Activated naive CD4-positive, alpha-beta T cell (primary cell): ENCODE data around the gene KRTAP5-1.

Source experiments
- DNase-seq, 4 experiments: peaks; one replicate each; lab custom pipeline; 2025; lab: John Stamatoyannopoulos, UW

KRTAP5-1 gene

DNA sequence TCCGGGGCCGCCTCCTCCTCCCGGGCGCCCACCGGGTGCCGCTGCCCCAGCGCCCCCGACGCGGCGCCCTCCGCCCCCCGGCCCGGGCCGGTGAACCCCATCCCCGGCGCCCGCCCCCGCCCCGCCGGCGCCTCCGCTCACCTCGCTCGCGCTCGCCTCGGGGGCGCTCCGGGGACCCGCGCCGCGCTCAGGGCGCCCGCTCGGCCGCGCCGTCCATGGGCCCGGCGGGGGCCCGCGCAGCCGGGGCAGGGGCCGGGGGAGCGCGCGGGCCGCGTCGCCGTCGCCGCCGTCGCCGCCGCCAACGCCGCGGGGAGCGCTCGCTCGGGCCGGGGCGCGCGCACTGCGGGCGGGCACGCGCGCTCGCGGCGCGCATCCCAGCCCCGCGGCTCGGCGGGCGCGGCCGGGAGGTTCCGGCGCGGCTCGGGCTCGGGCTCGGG is 13.3 kb downstream of the KRTAP5-1 start:
- no peak for DNase-seq

DNA sequence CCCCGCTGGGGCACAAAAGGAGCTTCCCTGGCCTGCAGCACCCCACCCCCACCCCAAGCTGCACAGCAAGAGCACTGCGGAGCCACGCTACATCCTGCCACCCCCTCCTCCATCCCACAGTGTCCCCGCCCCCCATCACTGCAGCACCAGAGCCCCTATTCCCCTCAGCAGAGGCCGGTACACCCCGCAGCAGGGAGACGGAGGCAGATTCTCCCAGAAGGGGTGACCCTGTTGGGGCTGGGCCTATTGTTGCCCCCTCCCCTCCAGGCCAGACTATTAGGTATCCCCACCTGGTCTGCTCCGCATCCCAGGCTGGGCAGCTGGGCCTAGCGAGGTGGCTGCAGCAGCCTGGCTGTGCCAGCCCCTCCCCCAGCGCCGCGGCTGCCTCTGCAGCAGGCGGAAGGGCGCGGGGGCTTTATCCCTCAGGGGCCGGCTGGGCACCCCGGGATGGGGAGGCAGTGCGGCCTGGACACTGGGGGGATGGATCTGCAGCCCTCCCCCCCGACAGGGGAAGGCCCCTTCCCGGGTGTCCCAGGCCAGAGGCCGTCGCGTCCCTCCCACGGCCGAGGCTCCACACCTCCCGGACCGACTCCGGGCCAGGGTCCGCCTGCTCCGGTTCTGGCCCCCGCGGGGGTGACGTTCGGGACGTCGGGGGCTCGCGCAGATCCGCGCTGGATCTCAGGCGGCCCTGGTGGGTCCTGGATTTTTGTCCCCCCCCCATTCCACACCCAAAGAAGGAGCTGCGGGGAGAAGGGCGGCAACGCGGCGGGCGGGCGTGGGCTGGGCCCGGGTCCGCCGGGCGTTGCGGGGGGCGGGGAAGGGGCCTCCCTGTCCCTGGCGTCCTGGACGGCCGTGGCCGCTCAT is 14.0 kb downstream of the KRTAP5-1 start:
- DNase-seq = peak in 1 of 4 experiments; percentile 49

DNA sequence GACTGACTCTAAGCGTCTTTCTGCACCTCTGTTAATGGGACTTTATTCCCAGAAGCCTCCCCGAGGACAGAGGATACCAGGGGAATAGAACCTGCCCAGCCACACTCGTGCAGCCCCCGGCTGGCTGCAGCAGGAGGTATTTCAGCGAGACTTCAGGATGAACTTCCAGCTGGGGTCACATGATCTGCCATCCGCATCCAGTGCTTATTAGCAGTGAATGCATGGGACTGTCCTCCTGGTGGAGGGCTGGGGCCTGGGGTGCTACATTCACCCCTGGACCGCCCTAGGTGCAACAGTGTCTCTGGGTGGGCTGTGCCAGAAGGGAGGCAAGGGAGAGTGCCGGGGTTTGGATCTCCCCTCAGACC is 14.6 kb downstream of the KRTAP5-1 start:
- no peak for DNase-seq

DNA sequence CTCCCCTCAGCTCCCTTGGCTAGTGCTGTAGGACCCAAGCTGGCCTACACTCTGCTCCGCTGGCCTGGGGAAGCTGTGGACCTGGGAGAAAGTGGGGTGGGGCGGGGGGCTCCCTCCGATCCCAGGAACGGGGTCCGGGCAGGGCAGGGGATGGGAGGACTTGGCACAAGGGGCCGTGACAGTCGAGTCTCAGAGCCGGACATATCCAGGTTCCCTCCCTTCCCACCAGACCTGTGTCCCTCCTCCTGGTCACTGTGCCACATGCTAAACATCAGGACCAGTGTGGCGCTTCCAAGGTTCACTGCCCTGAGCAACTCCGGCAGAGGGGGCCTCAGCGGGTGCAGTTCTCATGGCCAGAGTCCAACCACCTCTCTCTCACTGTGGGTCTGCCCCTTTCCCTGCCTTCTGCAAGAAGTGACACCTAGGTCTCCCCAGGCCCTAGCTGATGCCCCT is 15.1 kb downstream of the KRTAP5-1 start:
- no peak for DNase-seq

DNA sequence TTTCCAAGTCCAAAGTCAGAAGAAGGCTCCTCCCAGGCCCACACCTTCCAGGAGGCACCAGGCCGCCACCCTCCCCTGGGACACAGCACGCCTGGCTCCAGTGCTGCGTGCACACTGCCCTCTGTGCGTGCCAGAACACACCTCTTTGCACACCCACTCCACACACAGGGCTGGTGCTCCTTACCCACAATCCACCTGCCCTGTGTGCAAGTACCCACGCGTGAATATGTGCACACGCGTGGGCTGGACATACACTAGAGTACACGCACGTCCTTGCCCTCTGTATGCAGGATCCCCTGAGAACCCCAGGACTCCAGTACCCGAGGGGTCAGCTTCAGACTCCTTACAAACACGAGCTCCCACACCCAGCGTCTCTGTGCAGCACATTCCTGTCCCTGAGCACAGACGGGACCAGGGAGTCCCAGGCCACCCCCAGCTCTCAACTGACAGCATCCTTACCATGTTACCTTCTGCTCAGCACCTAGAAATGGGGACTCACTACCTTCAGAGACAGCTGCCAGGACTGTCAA is 15.8 kb downstream of the KRTAP5-1 start:
- no peak for DNase-seq

- DNase-seq = no peak
Observed at GRCh38 chr11:1568441-1568911, 16.6 kb downstream of the KRTAP5-1 start.

- no peak for DNase-seq
Observed at GRCh38 chr11:1567721-1568100, 17.4 kb downstream of the KRTAP5-1 start.

DNA sequence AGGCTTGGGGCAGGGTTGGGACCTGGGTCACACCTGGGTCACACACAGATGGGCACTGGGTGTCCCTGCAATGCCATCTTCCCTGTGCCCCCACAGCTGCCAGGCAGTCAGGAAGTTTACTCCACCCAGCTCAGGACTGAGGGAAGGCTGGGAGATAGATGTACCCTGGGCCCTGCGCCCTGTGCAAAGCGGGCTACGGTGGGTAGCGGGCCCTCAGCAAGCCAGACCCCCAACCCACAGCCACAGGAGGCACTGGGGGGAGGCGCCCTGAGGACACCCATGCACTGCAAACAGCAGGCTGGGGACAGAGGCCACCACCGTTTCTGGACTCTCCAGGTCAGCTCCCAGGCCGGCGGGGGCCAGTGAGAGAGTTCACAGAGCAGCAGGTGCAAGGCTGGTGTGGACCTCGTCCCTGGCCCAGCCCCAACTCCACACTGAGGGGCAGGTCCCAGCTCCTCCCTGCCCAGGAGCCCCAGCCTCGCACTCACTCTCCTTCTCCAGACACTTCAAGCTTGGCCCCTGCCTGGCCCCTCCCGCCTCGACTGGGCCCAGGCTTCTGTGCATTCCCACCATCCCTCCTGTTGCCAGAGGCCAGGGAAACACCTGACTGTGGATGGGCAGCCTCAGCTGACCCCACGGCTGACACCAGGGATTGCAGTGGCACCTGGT is 17.9 kb downstream of the KRTAP5-1 start:
- DNase-seq = no peak

GRCh38 chr11:1566381-1567051 is 18.6 kb downstream of the KRTAP5-1 start:
- DNase-seq = no peak

GRCh38 chr11:1565904-1566247 is 19.2 kb downstream of the KRTAP5-1 start:
- DNase-seq = no peak

DNA sequence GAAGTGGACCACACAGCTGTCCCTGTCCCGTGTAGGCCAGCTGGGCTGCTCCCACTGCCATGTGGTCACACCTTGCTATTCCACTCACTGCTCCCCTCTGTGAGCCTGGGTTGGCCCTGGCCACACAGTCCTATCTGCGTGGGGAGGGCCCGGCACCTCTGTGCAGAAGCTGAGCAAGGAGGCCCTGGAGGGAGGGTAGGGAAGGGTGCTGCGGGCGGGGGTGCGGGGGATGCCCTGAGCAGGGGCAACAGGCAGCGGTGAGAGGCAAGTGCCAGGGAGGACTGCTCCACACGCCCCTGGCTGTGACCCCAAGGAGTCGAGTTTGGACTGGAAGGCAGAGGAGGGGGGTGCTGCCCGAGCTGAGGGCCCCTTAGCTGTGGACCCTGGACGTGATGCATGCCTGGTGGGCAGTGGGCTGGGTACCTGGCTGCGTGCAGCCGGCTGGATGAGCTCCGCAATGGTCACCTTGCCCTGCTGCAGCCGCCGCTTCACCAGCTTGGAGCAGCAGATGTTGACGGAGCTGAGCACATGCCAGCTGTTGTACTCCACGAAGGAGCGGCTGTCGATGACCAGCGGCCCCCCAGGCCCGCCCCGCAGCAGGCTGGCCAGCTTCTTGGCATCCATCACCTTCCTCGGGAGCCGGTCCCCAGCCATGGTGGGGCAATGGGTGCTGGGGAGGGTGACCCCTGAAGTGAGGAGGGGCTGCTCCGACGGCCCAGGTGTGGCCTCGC is 19.7 kb downstream of the KRTAP5-1 start:
- no peak for DNase-seq

- DNase-seq = no peak
Observed at GRCh38 chr11:1564535-1565172, 20.4 kb downstream of the KRTAP5-1 start.

DNA sequence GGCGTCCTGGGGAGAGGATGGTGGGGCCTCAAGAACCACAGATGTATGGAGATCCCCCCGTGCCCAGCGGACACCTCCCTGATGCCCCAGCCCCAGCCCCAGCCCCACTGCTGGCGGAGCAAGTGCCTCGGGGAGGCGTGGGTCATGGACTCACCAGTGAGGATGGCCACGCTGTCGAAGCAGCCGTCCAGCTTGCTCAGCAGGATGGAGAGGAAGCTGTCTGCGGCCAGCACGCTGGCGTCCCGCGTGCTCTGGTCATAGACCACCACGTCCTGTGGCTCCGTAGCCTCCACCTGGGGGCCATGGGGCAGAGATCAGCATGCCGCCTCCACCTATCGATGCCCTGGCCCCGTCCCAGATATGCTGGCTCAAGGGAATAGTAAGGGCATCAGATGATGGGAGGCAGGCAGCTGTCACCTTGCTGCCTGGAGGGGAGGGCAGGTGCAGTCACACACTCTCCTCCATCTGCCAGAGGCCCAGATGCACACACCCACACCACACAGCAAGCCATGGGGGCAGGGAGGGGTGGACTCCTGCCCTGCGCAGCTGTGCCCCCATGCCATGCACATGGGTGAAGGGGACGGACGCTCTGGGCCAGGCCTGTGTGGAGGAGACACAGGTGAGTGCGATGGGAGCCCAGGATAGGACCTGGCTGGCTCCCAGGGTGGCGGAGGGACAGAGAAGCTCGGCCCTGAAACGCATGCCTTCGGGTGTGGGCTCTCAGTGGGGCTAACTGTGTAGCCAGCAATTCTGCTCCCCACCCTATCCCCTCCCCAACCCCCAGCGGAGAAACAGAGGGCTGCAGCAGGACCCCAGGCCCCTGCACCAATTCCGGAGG is 21.2 kb downstream of the KRTAP5-1 start:
- no peak for DNase-seq

GRCh38 chr11:1563149-1563638 is 21.9 kb downstream of the KRTAP5-1 start:
- DNase-seq = no peak

DNA sequence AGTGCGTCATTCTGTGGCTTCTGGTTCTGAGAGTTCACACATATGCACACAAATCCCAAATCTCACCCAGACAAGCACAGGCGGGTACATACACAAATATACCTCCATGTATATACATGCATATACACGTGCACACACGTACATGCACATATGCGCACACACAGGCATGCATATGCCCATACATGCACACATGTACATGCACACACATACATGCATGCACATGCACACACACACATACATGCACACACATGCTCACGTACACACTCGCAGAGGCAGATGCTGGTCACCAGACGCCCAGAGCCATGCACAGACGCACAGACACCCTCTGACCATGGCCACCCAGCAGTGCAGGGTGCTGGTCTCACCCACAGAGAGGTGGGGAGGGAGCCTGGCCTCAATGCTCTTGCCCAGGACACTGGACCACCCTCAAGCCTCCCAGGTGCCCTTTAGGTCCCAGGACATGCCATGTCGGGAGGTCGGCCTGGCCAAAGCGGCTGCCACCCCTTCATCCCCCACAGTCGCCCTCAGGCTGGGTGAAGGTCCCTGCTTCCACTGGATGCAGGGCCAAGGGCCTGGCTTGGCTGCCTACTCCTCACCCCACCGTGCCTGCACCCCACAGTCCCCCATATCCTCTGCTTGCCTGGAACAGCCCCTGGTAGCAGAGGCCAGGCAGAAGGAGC is 22.5 kb downstream of the KRTAP5-1 start:
- no peak for DNase-seq

- DNase-seq = no peak
Observed at GRCh38 chr11:1561955-1562354, 23.1 kb downstream of the KRTAP5-1 start.

GRCh38 chr11:1561266-1561665 is 23.8 kb downstream of the KRTAP5-1 start:
- DNase-seq = no peak

DNA sequence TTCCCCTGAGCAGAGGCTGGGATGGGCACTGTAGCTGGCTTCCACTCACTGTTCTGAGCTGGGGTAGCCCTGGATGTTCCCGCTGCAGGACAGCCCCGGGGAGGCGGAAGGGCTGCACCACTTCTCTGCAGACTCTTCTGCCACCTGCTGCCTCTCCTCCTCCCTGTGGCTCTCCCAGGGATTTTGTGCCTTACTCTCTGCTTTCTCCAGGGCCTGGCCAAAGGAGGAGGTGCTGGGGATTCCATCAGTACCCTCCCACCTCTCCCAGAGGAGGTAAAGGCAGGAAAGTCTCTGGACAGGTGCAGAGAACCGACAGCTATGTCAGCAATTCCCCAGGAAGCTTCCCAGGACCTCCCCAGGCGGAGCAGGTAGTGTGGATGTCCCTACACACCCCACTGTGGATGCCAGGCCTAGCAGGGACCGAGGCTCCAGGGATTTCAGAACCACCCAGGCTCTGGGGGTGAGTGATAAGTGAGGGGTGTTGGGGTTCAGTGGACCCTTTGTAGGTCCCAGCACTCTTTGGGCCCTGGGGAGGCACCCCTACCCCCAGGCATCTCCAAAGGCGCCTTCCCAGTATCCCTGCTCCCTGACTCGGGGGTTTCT is 24.3 kb downstream of the KRTAP5-1 start:
- DNase-seq = no peak

- DNase-seq = no peak
Observed at GRCh38 chr11:1560002-1560648, 25.0 kb downstream of the KRTAP5-1 start.
